H9 (cell line): ENCODE data around the gene ST6GALNAC3. TPM values are rescaled to one million over a fixed set of nuclear protein-coding genes. Genes with fewer than 3 reads are reported as not detected.

Experiments
- DNase-seq: peaks from one replicate; pipeline ENCODE4 v3.0.0-alpha.2; 2017
- H2AFZ ChIP-seq: one replicate; pipeline ENCODE4 v1.6.1; 2013; ENCODE audit warnings: mild to moderate bottlenecking, low read length, control low read depth, moderate library complexity
- H2AK5ac ChIP-seq: 2 replicates; pipeline ENCODE4 v1.6.1; 2013; ENCODE audit warnings: low read length, control low read depth, mixed read lengths; ENCODE audit not compliant: insufficient read length
- H2BK120ac ChIP-seq: one replicate; pipeline ENCODE4 v1.6.1; 2013; ENCODE audit warnings: low read depth, mild to moderate bottlenecking, low read length, control low read depth, inconsistent platforms; ENCODE audit not compliant: poor library complexity, severe bottlenecking
- H2BK12ac ChIP-seq: 2 replicates; pipeline ENCODE4 v1.6.1; 2013; ENCODE audit warnings: low read length, control low read depth, mixed read lengths, low read depth; ENCODE audit not compliant: insufficient read length
- H2BK15ac ChIP-seq: 2 replicates; pipeline ENCODE4 v1.6.1; 2013; ENCODE audit warnings: low read depth, low read length, control low read depth
- H2BK20ac ChIP-seq: one replicate; pipeline ENCODE4 v1.6.1; 2013; ENCODE audit warnings: low read depth, mild to moderate bottlenecking, low read length, control low read depth, inconsistent platforms; ENCODE audit not compliant: poor library complexity, severe bottlenecking
- H2BK5ac ChIP-seq: 2 replicates; pipeline ENCODE4 v1.6.1; 2013; ENCODE audit warnings: low read length, control low read depth, mixed read lengths; ENCODE audit not compliant: insufficient read length
- H3K14ac ChIP-seq: 2 replicates; pipeline ENCODE4 v1.6.1; 2013; ENCODE audit warnings: low read length, control low read depth; ENCODE audit not compliant: insufficient read depth
- H3K18ac ChIP-seq: 2 replicates; pipeline ENCODE4 v1.6.1; 2013; ENCODE audit warnings: low read depth, mild to moderate bottlenecking, mixed read lengths, low read length, control low read depth; ENCODE audit not compliant: insufficient read length
- H3K23ac ChIP-seq: 2 replicates; pipeline ENCODE4 v1.6.1; 2013; ENCODE audit warnings: low read length, control low read depth, mixed read lengths, low read depth; ENCODE audit not compliant: insufficient read length
- H3K23me2 ChIP-seq: 2 replicates; pipeline ENCODE4 v1.6.1; 2013; ENCODE audit warnings: low read depth, mild to moderate bottlenecking, mixed read lengths, low read length, control low read depth; ENCODE audit not compliant: insufficient read length, poor library complexity, severe bottlenecking
- H3K27ac ChIP-seq: 2 replicates; pipeline ENCODE4 v1.5.1; 2013; ENCODE audit warnings: low read length, control low read depth, mixed read lengths, low read depth; ENCODE audit not compliant: insufficient read length
- H3K27me3 ChIP-seq: 2 replicates; pipeline ENCODE4 v1.6.1; 2013; ENCODE audit warnings: low read length, control low read depth, inconsistent platforms; ENCODE audit not compliant: insufficient read depth
- H3K4ac ChIP-seq: 2 replicates; pipeline ENCODE4 v1.6.1; 2013; ENCODE audit warnings: low read depth, mild to moderate bottlenecking, control low read depth, inconsistent platforms, low read length, moderate library complexity
- H3K4me1 ChIP-seq: 2 replicates; pipeline ENCODE4 v1.6.1; 2013; ENCODE audit warnings: low read length, control low read depth, inconsistent platforms; ENCODE audit not compliant: insufficient read depth
- H3K4me2 ChIP-seq: 2 replicates; pipeline ENCODE4 v1.6.1; 2013; ENCODE audit warnings: low read length, control low read depth, mixed read lengths; ENCODE audit not compliant: insufficient read length, insufficient read depth
- H3K56ac ChIP-seq: 2 replicates; pipeline ENCODE4 v1.6.1; 2013; ENCODE audit warnings: low read depth, mild to moderate bottlenecking, mixed read lengths, low read length, control low read depth; ENCODE audit not compliant: insufficient read length
- H3K79me1 ChIP-seq: 2 replicates; pipeline ENCODE4 v1.6.1; 2013; ENCODE audit warnings: low read depth, mild to moderate bottlenecking, moderate library complexity, low read length, control low read depth, inconsistent platforms; ENCODE audit not compliant: insufficient read depth, poor library complexity, severe bottlenecking
- H3K79me2 ChIP-seq: 2 replicates; pipeline ENCODE4 v1.6.1; 2013; ENCODE audit warnings: low read length, control low read depth, inconsistent platforms; ENCODE audit not compliant: insufficient read depth
- H3K9ac ChIP-seq: 2 replicates; pipeline ENCODE4 v1.6.1; 2013; ENCODE audit warnings: low read length, control low read depth, mixed read lengths; ENCODE audit not compliant: insufficient read length; ENCODE audit errors: extremely low read depth
- H3K9me3 ChIP-seq: one replicate; pipeline ENCODE4 v1.6.1; 2013; ENCODE audit warnings: low read depth, low read length, inconsistent platforms; ENCODE audit not compliant: control insufficient read depth
- H3T11ph ChIP-seq: one replicate; pipeline ENCODE4 v1.6.1; 2013; ENCODE audit warnings: mild to moderate bottlenecking, low read length, control low read depth, inconsistent platforms
- H4K20me1 ChIP-seq: one replicate; pipeline ENCODE4 v1.6.1; 2013; ENCODE audit not compliant: control insufficient read depth, insufficient read length, insufficient read depth
- H4K5ac ChIP-seq: 2 replicates; pipeline ENCODE4 v1.6.1; 2013; ENCODE audit warnings: low read depth, mild to moderate bottlenecking, mixed read lengths, low read length, control low read depth; ENCODE audit not compliant: insufficient read length
- H4K8ac ChIP-seq: replicated peaks from 2 replicates; pipeline ENCODE4 v1.6.1; 2013; ENCODE audit warnings: low read length, control low read depth, mixed read lengths, low read depth; ENCODE audit not compliant: insufficient read length
- H4K91ac ChIP-seq: 2 replicates; pipeline ENCODE4 v1.6.1; 2013; ENCODE audit warnings: low read depth, mild to moderate bottlenecking, moderate library complexity, mixed read lengths, low read length, control low read depth; ENCODE audit not compliant: insufficient read length
- H3K27ac Mint-ChIP-seq, 3 experiments: 2 replicates in 2 of 3; 3 replicates in 1 of 3; pipeline ENCODE4 v1.8.0; 2020 to 2021; ENCODE audit warnings: mixed read lengths in 3 of 3, mild to moderate bottlenecking in 1 of 3, moderate library complexity in 1 of 3
- H3K27me3 Mint-ChIP-seq: 2 replicates; pipeline ENCODE4 v1.8.0; 2021; ENCODE audit warnings: low read depth, mild to moderate bottlenecking, moderate library complexity, mixed read lengths
- H3K36me3 Mint-ChIP-seq, 3 experiments: 2 replicates in 2 of 3; 3 replicates in 1 of 3; pipeline ENCODE4 v1.8.0; 2020 to 2021; ENCODE audit warnings: low read depth in 3 of 3, mixed read lengths in 3 of 3; ENCODE audit not compliant: insufficient read depth in 1 of 3
- H3K4me1 Mint-ChIP-seq, 2 experiments: 2 replicates each; pipeline ENCODE4 v1.8.0; 2020; ENCODE audit warnings: mixed read lengths in 2 of 2
- H3K4me3 Mint-ChIP-seq, 2 experiments: 2 replicates in 1 of 2; 3 replicates in 1 of 2; pipeline ENCODE4 v1.8.0; 2020 to 2021; ENCODE audit warnings: mild to moderate bottlenecking in 2 of 2, mixed read lengths in 2 of 2, moderate library complexity in 1 of 2
- H3K9me3 Mint-ChIP-seq, 2 experiments: 2 replicates in 1 of 2; 3 replicates in 1 of 2; pipeline ENCODE4 v1.8.0; 2020; ENCODE audit warnings: mild to moderate bottlenecking in 2 of 2, mixed read lengths in 2 of 2, moderate library complexity in 1 of 2
- CTCF ChIP-seq: fragments of 200-600 bp; sonication (generic); conservative IDR thresholded peaks from 3 replicates; pipeline ENCODE4 v1.8.0; 2021; ENCODE audit warnings: antibody characterized with exemption, mild to moderate bottlenecking
- WGBS: extraction: QIAGEN DNeasy Blood & Tissue Kit; methylation state at CpG from one replicate; pipeline ENCODE4 v1.1.7; 2013; ENCODE audit warnings: missing lambda C conversion rate, low lambda C conversion rate, mixed read lengths; ENCODE audit not compliant: insufficient read length; ENCODE audit errors: extremely low coverage; 5-methylcytosine and 5-hydroxymethylcytosine counted together
- total RNA-seq: library from RNA; stranded (reverse); gene quantifications from 2 replicates; pipeline ENCODE4 v1.2.1, GENCODE V29; 2021

Gene ST6GALNAC3
- total RNA-seq, 1 experiment from 2014 or later: 11.2 TPM

- H3K18ac ChIP-seq: no peak overlapping the region
- no peak overlapping the region for H3K9ac ChIP-seq
- H2BK120ac ChIP-seq: no peak overlapping the region
- no peak overlapping the region for H2BK5ac ChIP-seq
- H3K27me3 ChIP-seq: no peaks in the 10 kb centered on the region
- 0 out of 2 replicates have a peak, but pooled peaks cover 3% of the 10 kb centered on the region for H3K4me1 ChIP-seq
- WGBS: no CpG with 5 or more reads among the region's 1 CpG
- H2AK5ac ChIP-seq: no peak overlapping the region
- H3K9me3 ChIP-seq: no peaks in the 10 kb centered on the region
- H4K20me1 ChIP-seq: no peaks in the 10 kb centered on the region
- no peak for TF ChIP-seq CTCF
- Mint-ChIP-seq H3K9me3 (no peaks in the 10 kb centered on the region), H3K4me1 (peaks cover 10 to 15% of the 10 kb centered on the region in 2 experiments), H3K4me3 (no peak overlapping the region), H3K36me3 (no peaks in the 10 kb centered on the region), H3K27ac (peak overlapping the region in 1 of 3 experiments; percentile 10; a peak in 1 of 7 replicates), H3K27me3 (no peaks in the 10 kb centered on the region)
- no peak overlapping the region for H3K56ac ChIP-seq
- no peaks in the 10 kb centered on the region for H3K79me2 ChIP-seq
- no peak for DNase-seq
- H3K79me1 ChIP-seq: no peaks in the 10 kb centered on the region
- H4K91ac ChIP-seq: no peak overlapping the region
- H3K4ac ChIP-seq: no peak overlapping the region
- no peak overlapping the region for H2BK20ac ChIP-seq
- H4K8ac ChIP-seq: no peak overlapping the region
- H2AFZ ChIP-seq: no peak overlapping the region
- H3K23me2 ChIP-seq: no peaks in the 10 kb centered on the region
- H3K4me2 ChIP-seq: no peak overlapping the region
- no peak overlapping the region for H2BK12ac ChIP-seq
- no peak overlapping the region for H3K14ac ChIP-seq
- no peak overlapping the region for H3K27ac ChIP-seq
- no peak overlapping the region for H4K5ac ChIP-seq
- no peak overlapping the region for H3K23ac ChIP-seq
- no peak overlapping the region for H2BK15ac ChIP-seq
- H3T11ph ChIP-seq: no peak overlapping the region
Observed at GRCh38 chr1:76146184-76146583, 71.6 kb downstream of the ST6GALNAC3 start.
